Gastroesophageal sphincter (tissue), 3 donors: ENCODE data around the gene LEFTY2.

Source experiments
- EP300 ChIP-seq: sonication (generic); formaldehyde crosslinking; IDR thresholded peaks from one replicate; pipeline ENCODE4 v1.6.1; 2017; ENCODE audit warnings: antibody characterized with exemption, mild to moderate bottlenecking
- POLR2A ChIP-seq, 2 donors: fragments of 450-650 bp; IDR thresholded peaks; one replicate each; pipeline ENCODE4 v1.6.1; 2017; ENCODE audit warnings: antibody characterized with exemption in 2 of 2, mild to moderate bottlenecking in 2 of 2, moderate library complexity in 1 of 2
- POLR2AphosphoS5 ChIP-seq: sonication (generic); formaldehyde crosslinking; IDR thresholded peaks from one replicate; pipeline ENCODE4 v1.6.1; 2017; ENCODE audit warnings: antibody characterized with exemption
- TF ChIP-seq, protein P1 (sequence below), 4 experiments: fragments of 200-600 bp in 2 of 4; fragments of 450-650 bp in 2 of 4; sonication (generic) in 1 of 4; IDR thresholded peaks; one replicate each; pipeline ENCODE4 v1.5.1; 2017 to 2019; ENCODE audit warnings: antibody characterized with exemption in 4 of 4, mild to moderate bottlenecking in 2 of 4, moderate library complexity in 2 of 4

DNA sequence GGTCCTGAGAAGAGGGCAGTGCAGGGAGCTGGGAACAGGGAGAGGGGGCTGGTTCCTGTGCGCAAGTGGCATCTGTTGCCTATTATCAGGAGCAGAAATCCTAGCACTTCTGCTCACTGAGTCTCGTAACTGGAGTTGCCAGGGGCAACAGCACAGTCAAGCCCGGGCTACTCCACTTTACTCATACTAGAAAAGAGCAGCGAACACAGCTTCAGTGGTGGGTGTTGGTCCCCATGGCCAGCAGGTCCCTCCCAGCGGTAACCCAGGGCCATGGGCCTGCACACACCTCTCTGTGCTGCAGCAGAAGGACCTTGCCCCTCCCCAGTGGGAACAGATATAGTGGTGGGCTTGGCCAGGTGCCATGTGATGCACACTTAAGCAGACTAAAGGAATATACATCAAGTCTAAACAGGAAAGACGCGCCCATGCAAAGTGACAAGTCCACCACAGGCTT lies 25.5 kb downstream of the LEFTY2 start:
- no peak for TF ChIP-seq POLR2A (IDR thresholded peaks at IDR 0.05)
- TF ChIP-seq, protein P1, sequence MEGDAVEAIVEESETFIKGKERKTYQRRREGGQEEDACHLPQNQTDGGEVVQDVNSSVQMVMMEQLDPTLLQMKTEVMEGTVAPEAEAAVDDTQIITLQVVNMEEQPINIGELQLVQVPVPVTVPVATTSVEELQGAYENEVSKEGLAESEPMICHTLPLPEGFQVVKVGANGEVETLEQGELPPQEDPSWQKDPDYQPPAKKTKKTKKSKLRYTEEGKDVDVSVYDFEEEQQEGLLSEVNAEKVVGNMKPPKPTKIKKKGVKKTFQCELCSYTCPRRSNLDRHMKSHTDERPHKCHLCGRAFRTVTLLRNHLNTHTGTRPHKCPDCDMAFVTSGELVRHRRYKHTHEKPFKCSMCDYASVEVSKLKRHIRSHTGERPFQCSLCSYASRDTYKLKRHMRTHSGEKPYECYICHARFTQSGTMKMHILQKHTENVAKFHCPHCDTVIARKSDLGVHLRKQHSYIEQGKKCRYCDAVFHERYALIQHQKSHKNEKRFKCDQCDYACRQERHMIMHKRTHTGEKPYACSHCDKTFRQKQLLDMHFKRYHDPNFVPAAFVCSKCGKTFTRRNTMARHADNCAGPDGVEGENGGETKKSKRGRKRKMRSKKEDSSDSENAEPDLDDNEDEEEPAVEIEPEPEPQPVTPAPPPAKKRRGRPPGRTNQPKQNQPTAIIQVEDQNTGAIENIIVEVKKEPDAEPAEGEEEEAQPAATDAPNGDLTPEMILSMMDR (IDR thresholded peaks at IDR 0.05) = no peak
- TF ChIP-seq EP300 = no peak
- no peak for TF ChIP-seq POLR2AphosphoS5
